IPS-NIHi11 (cell line): ENCODE measurements around the gene HPX.

Source experiments
- DNase-seq: peaks from one replicate; pipeline ENCODE4 v3.0.0; 2012; ENCODE audit warnings: mixed read lengths, low spot score

HPX gene, protein sequence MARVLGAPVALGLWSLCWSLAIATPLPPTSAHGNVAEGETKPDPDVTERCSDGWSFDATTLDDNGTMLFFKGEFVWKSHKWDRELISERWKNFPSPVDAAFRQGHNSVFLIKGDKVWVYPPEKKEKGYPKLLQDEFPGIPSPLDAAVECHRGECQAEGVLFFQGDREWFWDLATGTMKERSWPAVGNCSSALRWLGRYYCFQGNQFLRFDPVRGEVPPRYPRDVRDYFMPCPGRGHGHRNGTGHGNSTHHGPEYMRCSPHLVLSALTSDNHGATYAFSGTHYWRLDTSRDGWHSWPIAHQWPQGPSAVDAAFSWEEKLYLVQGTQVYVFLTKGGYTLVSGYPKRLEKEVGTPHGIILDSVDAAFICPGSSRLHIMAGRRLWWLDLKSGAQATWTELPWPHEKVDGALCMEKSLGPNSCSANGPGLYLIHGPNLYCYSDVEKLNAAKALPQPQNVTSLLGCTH

GRCh38 chr11:6440906-6441358, at the start of gene HPX:
Gene HPX, minus strand, starts transcription at chr11:6440987. Its CDS starts 24 bp downstream, at chr11:6440963.
- no peak for DNase-seq

DNA sequence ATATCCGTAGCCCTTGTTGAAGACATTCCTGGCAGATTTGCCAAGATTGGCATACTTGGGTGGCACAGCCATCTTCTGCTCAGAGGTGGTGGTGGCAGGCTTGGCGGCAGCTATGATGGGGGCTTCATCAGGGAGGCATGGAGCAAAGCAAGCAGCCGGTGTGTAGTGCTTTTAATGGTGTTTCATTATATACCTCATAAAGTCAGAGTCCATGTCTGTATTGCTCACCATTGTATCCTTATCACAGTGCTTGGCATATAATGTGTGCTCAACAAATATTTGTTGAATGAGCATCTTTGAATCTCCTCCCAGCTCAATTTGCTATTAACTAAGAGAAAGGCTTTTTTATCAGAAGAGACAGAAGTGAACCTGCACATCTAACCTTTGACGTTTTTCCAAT, 48.5 kb upstream of the HPX start:
- DNase-seq, result no peak

DNA sequence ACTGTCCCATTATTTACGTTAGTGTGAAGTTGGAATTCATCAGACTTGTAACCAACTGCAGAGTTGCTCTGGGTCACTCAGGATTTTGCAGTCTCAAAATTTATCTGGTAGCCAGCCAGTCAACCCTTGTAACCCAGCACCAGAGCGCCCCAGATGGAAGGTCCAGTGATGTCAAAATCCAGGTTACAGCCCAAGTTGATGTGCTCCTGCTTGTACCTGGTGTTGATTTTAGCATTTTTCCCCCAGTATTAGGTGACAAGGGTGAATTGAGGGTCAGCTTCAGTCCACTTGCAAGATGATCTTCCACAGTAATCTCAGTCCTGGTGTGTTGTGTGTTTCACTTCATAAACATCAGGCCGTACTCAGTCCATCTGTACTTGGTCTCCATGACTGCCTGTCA, 48.0 kb upstream of the HPX start:
- DNase-seq, result no peak

DNA sequence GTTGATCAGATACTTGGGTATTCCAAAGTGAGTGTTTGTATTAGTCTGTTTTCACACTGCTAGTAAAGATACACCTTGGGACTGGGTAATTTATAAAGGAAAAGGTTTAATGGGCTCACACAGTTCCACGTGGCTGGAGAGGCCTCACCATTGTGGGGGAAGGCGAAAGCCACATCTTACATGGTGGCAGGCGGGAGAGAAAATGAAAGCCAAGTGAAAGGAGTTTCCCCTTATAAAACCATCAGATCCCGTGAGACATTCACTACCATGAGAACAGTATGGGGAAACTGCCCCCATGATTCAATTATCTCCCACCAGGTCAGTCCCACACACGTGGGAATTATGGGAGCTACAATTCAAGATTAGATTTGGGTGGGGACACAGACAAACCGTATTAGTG, 47.6 kb upstream of the HPX start:
- no peak for DNase-seq

DNA sequence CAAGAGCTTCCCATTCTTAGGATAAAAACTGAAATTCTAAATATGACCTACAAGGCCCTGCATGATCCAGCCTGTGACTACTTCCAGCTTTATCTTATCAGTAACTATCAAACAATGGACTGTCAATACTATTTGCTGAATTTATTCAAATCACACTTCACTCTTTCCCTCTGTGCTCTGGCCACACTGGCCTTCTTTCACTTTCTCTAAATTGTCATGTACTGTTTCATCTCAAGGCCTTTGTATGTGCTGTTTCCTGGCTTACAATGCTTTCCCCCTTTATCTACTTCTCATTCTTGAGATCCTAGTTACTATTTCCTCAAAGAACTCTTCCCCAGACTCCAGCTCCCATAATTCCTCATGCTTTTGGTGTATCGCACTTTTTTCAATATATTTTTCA, 46.2 kb upstream of the HPX start:
- no peak for DNase-seq

DNA sequence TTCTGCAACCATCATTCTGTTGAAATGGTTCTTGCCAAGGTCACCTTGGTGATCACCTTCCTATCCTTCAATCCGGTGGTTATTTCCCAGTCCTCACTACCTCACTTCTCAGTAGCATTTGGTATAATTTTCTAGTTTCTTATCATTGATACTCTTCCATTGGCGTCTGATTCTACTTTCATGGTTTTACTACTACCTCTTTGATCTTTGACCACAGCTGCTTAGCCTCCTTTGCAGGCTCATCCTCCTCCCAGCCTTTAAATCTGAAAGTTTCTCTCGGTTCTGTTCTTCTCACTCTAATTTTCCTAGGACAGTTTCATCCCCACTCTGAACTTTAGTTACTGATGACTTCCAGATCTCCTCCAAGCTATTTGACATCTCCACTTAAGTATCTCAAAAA, 45.5 kb upstream of the HPX start:
- no peak for DNase-seq

- DNase-seq, result no peak
Observed at GRCh38 chr11:6485661-6486060, 44.9 kb upstream of the HPX start.

GRCh38 chr11:6483015-6483414, 42.2 kb upstream of the HPX start:
- no peak for DNase-seq

DNA sequence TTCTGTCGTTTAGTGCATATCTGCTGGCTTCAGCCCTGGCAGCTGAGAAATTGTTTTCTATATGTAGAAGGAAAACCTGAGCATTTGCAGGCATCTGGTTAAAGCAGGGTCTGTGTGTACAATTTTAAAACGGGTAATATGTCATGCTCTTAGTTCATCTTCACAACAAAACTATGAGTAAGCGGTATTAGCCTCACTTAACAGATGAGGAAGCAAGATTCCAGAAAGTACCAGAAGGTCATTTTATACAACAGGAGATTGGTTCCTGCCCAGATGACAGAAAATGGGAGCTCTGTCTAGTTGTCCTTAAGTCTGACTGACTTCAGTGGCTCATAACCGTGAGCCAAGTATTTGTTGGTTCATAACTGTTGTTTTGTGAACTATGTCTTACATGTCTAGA, 41.7 kb upstream of the HPX start:
- no peak for DNase-seq

- no peak for DNase-seq
Observed at GRCh38 chr11:6481924-6482275, 41.1 kb upstream of the HPX start.

- DNase-seq, result peak; percentile 98
Observed at GRCh38 chr11:6481012-6481923, 40.5 kb upstream of the HPX start, which contains the start of the genes ARFIP2 and TIMM10B. Gene ARFIP2, minus strand, starts transcription at chr11:6481331. Its CDS starts 910 bp downstream, at chr11:6480421. Gene TIMM10B, plus strand, starts transcription at chr11:6481501. Its CDS starts 16 bp downstream, at chr11:6481517.

DNA sequence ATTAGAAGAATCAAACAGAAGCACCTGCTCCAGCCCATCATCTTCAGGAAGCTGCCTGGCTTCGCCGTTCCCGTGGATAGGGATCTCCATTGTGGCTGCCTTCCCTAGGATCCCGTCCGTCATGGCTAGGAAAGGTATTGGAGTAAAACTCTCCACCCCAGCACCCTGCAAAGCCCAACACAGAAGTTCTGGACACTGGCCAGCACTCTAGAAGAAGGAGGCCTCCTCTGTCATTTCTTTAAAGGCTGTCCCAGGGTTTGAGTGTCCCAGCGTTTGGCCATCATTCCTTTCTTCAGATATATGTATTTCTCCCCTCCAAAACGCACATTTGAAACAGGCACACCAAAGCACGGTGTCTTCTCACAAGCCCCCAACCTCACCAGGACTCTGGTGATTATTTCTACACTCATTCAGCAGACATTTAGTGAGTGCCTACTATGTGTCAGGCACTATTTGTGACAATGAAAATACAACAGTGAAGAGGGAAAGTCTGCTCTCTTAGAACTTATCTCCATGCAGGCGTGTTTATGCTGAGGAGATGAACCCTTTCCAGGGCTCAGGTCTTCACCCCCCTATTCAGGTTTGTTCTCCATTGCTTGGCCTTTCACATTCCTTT, 39.6 kb upstream of the HPX start:
- no peak for DNase-seq

GRCh38 chr11:6476571-6476970, 35.8 kb upstream of the HPX start:
- no peak for DNase-seq

GRCh38 chr11:6475936-6476335, 35.1 kb upstream of the HPX start:
- DNase-seq, result no peak

GRCh38 chr11:6474806-6475500, 34.2 kb upstream of the HPX start:
- no peak for DNase-seq

DNA sequence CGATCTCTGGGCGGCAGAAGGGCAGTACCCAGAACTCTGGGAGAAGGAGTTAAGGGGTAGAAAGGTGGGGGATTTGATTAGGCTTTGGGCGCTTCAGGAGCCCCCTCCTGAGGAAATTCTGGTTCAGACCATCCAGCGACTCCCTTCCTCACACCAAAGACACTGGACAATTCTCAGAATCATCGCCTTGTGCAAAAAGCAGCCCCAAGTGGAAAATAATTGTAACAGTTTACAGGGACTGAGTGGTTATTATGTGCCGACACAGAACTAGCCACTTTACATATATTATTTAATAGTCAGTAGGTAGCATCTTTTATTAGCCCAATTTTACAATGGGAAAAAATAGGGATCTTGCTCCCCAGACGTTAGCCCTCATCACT, 33.6 kb upstream of the HPX start:
- DNase-seq, result no peak

DNA sequence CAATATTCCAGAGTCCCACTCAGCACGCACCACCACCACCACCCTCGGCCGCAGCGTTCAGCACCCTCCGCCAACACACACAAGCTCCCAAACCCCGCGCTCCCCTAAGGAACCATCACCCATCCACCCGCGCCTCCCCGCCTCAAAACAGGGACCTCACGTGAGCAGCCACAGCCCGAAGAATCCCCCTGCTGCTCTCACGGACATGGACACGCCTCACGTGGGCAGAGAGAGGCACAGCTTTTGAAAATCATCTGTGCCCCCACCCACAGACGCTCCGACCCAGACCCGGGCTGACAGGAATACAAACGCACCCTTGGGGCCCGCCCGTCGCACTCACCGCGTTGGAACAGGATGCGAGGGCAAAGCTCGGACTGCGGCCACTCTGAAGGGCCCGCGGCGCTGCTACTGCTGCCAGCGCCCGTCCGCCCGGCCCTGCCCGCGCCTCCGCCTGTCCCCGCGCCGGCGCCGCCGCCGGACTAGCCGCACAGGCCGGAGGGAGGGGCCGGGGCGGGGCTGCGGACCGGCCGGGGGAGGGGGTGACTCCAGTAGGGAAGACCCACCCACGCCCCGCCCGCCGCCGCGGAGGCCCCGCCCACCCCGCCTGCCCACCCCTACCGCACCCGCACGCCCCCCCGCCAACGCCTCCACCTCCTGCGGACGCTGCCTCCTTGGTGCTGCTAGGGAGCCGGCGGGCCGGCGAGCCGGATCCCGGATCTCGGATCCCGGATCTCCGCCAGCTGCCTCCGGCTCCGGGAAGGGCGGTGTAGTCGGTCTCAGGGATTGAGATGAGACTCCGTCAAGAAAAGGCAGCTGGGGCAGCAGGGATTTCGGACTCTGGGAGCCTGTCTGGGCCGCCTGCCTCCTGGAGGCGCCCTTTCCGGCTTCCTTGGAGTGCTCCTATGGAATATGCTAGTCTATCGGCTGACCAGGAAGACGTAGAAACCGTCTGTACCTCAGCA, 32.9 kb upstream of the HPX start, which contains the start of gene TRIM3:
TSS of gene TRIM3 (minus strand) at position 491 of the 962 bp plus-strand sequence. CDS start 8,246 bp downstream, outside the sequence.
- DNase-seq, result peak; percentile 97

GRCh38 chr11:6472934-6473333, 32.1 kb upstream of the HPX start:
- no peak for DNase-seq

DNA sequence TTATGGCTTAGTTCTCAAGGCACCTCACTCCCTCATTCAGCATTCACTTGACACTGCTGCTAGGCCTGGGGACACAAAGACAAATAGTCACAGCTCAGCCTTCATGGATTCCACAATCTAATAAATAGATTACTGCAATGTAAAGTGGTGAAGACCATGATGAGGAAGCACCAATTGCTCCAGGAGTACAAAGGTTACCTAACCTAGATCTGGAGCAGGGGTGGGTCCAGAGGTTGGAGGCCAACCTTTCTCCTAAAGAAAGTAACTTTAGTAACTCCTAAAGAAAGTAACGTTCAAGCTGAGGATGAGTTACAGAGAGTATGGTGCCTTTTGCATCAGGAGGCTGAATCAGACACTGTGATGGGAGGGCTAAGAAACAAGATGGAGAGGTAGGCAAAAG, 28.8 kb upstream of the HPX start:
- no peak for DNase-seq

DNA sequence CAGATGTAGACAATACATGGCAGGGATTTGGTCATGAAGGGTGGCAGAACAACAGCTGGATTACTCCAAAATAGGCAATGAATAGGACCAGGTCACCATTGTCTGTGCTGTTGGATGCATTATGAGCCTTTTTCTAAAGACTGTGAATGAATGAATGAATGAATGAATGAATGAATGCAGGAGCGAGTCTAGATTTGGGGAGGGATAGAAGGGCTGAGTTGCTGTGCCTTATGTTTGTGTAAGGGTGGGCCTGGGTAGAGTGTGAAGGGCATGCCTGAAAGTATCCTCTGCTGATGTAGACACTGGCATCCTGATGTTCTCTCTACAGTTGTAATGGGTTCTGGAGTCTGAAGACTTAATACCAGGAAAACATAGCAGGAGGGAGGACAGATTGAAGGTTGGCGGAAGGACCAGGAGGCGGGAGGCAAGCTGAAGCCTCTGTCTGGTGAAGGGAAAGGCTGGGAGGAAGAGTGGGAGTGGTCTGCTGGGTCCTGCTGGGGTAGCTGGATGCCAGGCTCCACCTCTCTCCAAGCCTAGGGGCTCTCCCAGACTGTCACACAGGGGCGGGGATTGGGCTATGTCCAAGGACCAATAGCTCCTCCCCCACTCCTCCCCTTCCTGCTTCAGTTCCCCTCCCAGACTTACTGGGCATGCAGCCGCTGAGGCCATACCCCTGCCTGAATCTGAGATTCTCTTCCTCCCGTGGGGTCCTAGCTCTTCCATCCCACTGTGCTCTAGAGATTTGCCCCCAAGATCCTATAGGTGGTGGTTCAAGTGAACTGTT, 28.1 kb upstream of the HPX start:
- peak; percentile 99 for DNase-seq
